ENCODE data around the gene KRT9. TPM values are rescaled to one million over a fixed set of nuclear protein-coding genes. Genes with fewer than 3 reads are reported as not detected.
A peak's percentile ranks its signal among the peaks of the same experiment; 100 is the strongest.

KRT9 gene
- total and polyA plus RNA-seq, 10 of the 15 experiments (the other 5 are each of a cell fraction or from before 2014, with no cell fraction given): not detected

DNA sequence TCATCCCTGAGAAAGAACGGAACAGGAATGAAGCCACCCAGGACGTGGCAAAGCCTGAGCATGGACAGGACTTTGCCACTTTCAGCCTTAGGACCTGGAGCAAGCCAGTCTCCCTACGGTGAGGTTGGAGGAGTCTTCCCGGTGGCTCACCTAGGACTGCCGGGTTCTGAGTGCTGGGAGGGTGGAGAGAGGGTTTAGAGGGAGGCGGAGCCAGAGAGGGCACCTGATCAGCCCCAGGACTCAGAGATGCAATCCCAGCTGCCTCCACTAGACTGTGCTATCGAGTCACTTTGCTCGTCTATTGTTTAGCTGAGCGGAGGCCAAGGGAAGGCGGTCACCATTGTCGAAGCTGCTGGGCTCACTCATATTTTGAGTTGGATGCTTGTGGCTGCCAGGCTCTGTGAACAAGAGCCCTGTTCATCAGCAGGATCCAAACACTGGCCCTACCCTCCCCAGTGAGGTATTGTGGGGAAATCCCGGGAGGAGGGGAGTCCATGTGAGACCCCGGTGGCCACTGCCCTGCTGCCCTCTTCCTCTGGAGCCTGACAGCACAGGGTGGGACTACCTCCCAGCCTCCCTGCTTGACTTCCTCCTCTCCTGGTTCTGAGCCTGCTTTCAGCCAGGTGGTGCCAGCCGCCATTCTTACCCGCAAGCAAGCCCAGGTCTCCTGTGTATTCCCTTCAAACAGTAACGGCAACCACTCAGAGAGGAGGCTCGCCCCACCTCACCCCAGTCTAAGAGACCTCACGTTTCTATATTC is 7.8 kb upstream of the KRT9 start (continued):
- TF ChIP-seq, protein P1, sequence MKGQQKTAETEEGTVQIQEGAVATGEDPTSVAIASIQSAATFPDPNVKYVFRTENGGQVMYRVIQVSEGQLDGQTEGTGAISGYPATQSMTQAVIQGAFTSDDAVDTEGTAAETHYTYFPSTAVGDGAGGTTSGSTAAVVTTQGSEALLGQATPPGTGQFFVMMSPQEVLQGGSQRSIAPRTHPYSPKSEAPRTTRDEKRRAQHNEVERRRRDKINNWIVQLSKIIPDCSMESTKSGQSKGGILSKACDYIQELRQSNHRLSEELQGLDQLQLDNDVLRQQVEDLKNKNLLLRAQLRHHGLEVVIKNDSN (IDR thresholded peaks at IDR 0.05; ENCODE audit: borderline replicate concordance, extremely low read length, insufficient read depth, low read depth, low read length): peak; percentile 33
- TF ChIP-seq, protein P2, sequence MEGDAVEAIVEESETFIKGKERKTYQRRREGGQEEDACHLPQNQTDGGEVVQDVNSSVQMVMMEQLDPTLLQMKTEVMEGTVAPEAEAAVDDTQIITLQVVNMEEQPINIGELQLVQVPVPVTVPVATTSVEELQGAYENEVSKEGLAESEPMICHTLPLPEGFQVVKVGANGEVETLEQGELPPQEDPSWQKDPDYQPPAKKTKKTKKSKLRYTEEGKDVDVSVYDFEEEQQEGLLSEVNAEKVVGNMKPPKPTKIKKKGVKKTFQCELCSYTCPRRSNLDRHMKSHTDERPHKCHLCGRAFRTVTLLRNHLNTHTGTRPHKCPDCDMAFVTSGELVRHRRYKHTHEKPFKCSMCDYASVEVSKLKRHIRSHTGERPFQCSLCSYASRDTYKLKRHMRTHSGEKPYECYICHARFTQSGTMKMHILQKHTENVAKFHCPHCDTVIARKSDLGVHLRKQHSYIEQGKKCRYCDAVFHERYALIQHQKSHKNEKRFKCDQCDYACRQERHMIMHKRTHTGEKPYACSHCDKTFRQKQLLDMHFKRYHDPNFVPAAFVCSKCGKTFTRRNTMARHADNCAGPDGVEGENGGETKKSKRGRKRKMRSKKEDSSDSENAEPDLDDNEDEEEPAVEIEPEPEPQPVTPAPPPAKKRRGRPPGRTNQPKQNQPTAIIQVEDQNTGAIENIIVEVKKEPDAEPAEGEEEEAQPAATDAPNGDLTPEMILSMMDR (IDR thresholded peaks at IDR 0.05 in 2 of 3, conservative IDR thresholded peaks at IDR 0.05 in 1 of 3; ENCODE audit: control insufficient read depth in 2 of 3, extremely low read depth in 1 of 3, insufficient read depth in 1 of 3, low read depth in 3 of 3, low read length in 3 of 3): peak; percentile 62 to 82 (median 77)
- TF ChIP-seq RAD21 (IDR thresholded peaks at IDR 0.05; ENCODE audit: insufficient read depth, low read depth, low read length): peak; percentile 52

DNA sequence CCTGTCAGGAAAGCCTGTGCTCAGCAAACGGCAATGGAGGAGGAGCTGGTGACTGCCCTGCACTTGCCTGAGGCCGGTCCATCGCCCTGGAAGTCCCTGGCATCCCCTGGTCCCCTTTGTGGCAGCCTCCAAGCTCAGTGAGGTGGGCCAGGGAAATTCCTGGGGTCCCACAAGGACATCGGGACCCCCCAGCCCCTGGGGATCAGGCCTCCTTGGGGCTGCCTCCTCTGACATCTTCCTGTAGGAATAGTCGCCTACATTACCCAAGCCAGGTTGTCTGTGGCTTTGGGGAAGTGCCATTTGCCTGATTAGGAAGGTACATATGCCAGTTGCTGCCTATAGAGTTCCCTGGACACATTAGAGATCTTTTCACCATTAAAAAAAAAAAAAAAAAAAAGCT is 7.1 kb upstream of the KRT9 start:
- FAIRE-seq: no peak
- no peaks in the 10 kb centered on the region for H3K4me1 ChIP-seq (ENCODE audit: control insufficient read depth, insufficient read depth, low read length)
- POLR2A ChIA-PET: interaction anchor here (0.6 kb wide), 2 partner anchors 82 to 1259 kb away, joined by 4 to 9 read pairs; no protein-coding TSS in a partner anchor
- no peak overlapping the region for H3K4me3 ChIP-seq
- SMC1A ChIA-PET (ENCODE audit: uncharacterized antibody, unreplicated experiment): interaction anchor here (0.9 to 1.4 kb wide), 4 partner anchors 29 to 84 kb away, joined by 3 to 7 read pairs (median 4); no protein-coding TSS in a partner anchor
- no peak overlapping the region for H3K27ac ChIP-seq (ENCODE audit: control insufficient read depth, insufficient read depth)
- intact Hi-C loops (cut with micrococcal nuclease; ENCODE audit: unreplicated experiment): loop anchor here (5.0 kb wide), 1 partner anchor 83 kb away; no protein-coding TSS in a partner anchor
- H3K9me3 ChIP-seq (replicated peaks; ENCODE audit: control insufficient read depth, insufficient read depth, low read length): no peaks in the 10 kb centered on the region
- CTCF ChIA-PET: interaction anchor here (0.6 to 1.6 kb wide), 9 partner anchors 9 to 182 kb away, joined by 3 to 6 read pairs (median 3); no protein-coding TSS in a partner anchor
- no peaks in the 10 kb centered on the region for H4K20me1 ChIP-seq (ENCODE audit: control insufficient read depth, insufficient read depth)
- TF ChIP-seq CBX5 (IDR thresholded peaks at IDR 0.05; ENCODE audit: low read depth) (no peak), FOS (IDR thresholded peaks at IDR 0.05; ENCODE audit: borderline replicate concordance, extremely low read depth, insufficient read length) (no peak), TAF1 (IDR thresholded peaks at IDR 0.05; ENCODE audit: borderline replicate concordance, low read depth, low read length) (no peak), JUND (IDR thresholded peaks at IDR 0.05; ENCODE audit: low read depth, low read length) (no peak), IKZF1 (conservative IDR thresholded peaks at IDR 0.05) (no peak), SUZ12 (IDR thresholded peaks at IDR 0.05; ENCODE audit: unreplicated experiment) (no peak), MXI1 (IDR thresholded peaks at IDR 0.05; ENCODE audit: low read depth, low read length) (no peak)
- TF ChIP-seq, protein P3, sequence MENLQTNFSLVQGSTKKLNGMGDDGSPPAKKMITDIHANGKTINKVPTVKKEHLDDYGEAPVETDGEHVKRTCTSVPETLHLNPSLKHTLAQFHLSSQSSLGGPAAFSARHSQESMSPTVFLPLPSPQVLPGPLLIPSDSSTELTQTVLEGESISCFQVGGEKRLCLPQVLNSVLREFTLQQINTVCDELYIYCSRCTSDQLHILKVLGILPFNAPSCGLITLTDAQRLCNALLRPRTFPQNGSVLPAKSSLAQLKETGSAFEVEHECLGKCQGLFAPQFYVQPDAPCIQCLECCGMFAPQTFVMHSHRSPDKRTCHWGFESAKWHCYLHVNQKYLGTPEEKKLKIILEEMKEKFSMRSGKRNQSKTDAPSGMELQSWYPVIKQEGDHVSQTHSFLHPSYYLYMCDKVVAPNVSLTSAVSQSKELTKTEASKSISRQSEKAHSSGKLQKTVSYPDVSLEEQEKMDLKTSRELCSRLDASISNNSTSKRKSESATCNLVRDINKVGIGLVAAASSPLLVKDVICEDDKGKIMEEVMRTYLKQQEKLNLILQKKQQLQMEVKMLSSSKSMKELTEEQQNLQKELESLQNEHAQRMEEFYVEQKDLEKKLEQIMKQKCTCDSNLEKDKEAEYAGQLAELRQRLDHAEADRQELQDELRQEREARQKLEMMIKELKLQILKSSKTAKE (IDR thresholded peaks at IDR 0.05; ENCODE audit: low read depth, poor library complexity, severe bottlenecking): no peak
- H3K9ac ChIP-seq (ENCODE audit: control insufficient read depth, insufficient read depth, low read length): no peak overlapping the region
- H2AFZ ChIP-seq (ENCODE audit: control insufficient read depth, low read depth, low read length): no peak overlapping the region
- no peaks in the 10 kb centered on the region for H3K36me3 ChIP-seq (ENCODE audit: control insufficient read depth in 2 of 2, insufficient read depth in 2 of 2, low read length in 1 of 2)
- RAD21 ChIA-PET (ENCODE audit: unreplicated experiment): interaction anchor here (1.4 to 2.6 kb wide), 2 partner anchors 70 to 84 kb away, joined by 4 to 14 read pairs; no protein-coding TSS in a partner anchor
- in situ Hi-C loops (cut with MboI): no loop called here
- no peak overlapping the region for H3K4me2 ChIP-seq (ENCODE audit: control insufficient read depth, insufficient read depth)
- H3K79me2 ChIP-seq (ENCODE audit: control insufficient read depth, insufficient read depth, low read length): no peaks in the 10 kb centered on the region
- ATAC-seq: no peak
- BruUV-seq (replicated peaks): no TSS peak
- DNase-seq (ENCODE audit: low read depth, low spot score): no peak
- WGBS (ENCODE audit: insufficient coverage, insufficient replicate concordance, low lambda C conversion rate, missing lambda C conversion rate): 19% methylated on average over 5 of the region's 5 CpGs
- no peaks in the 10 kb centered on the region; a peak in 2 of 4 replicates for H3K27me3 ChIP-seq (replicated peaks in 1 of 2; ENCODE audit: control insufficient read depth in 2 of 2, insufficient read depth in 2 of 2, low read length in 1 of 2)
